ENCODE measurements around the gene ANKRD40CL. TPM values are rescaled to one million over a fixed set of nuclear protein-coding genes. Genes with fewer than 3 reads are reported as not detected.

ANKRD40CL gene
- total RNA-seq: not detected

DNA sequence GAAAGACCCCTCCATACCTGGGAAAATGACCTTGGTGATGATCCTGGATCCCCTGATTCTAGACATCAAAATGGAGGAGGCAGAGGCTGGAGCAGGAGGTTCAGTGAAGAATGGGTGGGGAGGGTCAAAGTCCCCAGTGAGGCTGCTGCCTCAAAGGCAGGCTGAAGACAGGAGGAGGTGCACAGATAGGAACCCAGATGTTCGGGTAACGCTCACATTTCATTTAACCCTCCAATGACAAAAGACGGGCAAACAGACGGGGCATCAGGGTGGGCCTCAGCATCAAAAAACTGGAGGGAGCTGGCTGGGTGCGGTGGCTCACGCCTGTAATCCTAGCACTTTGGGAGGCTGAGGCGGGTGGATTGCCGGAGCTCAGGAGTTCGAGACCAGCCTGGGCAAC is at the start of gene ANKRD40CL:
ANKRD40CL (minus strand) TSS at position 73 of the 400 bp plus-strand sequence. CDS start 605 bp downstream, outside the sequence.

GRCh38 chr17:50719144-50719923 is 48.0 kb downstream of the ANKRD40CL start, which contains the start of gene LUC7L3:
TSS of gene LUC7L3 (plus strand) at chr17:50719603. CDS start at chr17:50719733, 130 bp downstream.

Small RNA genes lying within 50 kb of the gene (small RNA-seq; reads per million reads assigned to genes)
- gene AC005921.1 (ENCODE audit: low replicate concordance) (not detected), gene MIR8059 (ENCODE audit: low replicate concordance) (not detected)

Other genes starting within 250 kb of the ANKRD40CL start
- 0.63 TPM for gene EPN3, start 234.8 kb downstream of the ANKRD40CL start, total RNA-seq
- gene SPATA20, start 220.3 kb downstream of the ANKRD40CL start, total RNA-seq: 22.8 TPM
- gene CACNA1G, start 206.8 kb downstream of the ANKRD40CL start, total RNA-seq: 35.7 TPM
- gene ABCC3, start 132.6 kb downstream of the ANKRD40CL start, total RNA-seq: 1.3 TPM
- gene ANKRD40, start 59.6 kb downstream of the ANKRD40CL start, total RNA-seq: 30.4 TPM
- 248 TPM for gene LUC7L3, start 47.9 kb downstream of the ANKRD40CL start, total RNA-seq
- 1.3 TPM for gene WFIKKN2, start 68.1 kb upstream of the ANKRD40CL start, total RNA-seq
- 11.3 TPM for gene TOB1, start 98.8 kb upstream of the ANKRD40CL start, total RNA-seq